DND-41 (cell line): ENCODE measurements around the gene TMEM184B.

Source experiments
- ATAC-seq: fragments of 200-7000 bp; cut with Tn5 transposase; 3 replicates; pipeline ENCODE4 v1.9.1; 2021; ENCODE audit warnings: low read depth; ENCODE audit not compliant: insufficient read depth
- DNase-seq: peaks from one replicate; pipeline ENCODE4 v3.0.0-alpha.2; 2020
- H2AFZ ChIP-seq: 2 replicates; pipeline ENCODE4 v1.6.0; 2012; ENCODE audit warnings: low read depth, low read length
- H3K27ac ChIP-seq: 2 replicates; pipeline ENCODE4 v1.5.1; 2012; ENCODE audit warnings: low read length, inconsistent platforms
- H3K27me3 ChIP-seq: fragments of 200-600 bp; sonication (generic); 2 replicates; pipeline ENCODE4 v1.6.0; 2012; ENCODE audit warnings: low read length, mild to moderate bottlenecking, inconsistent platforms; ENCODE audit not compliant: insufficient read depth, poor library complexity
- H3K36me3 ChIP-seq: 2 replicates; pipeline ENCODE4 v1.5.1; 2012; ENCODE audit warnings: low read length, inconsistent platforms; ENCODE audit not compliant: insufficient read depth
- H3K4me1 ChIP-seq: 2 replicates; pipeline ENCODE4 v1.5.1; 2012; ENCODE audit warnings: mild to moderate bottlenecking, low read length; ENCODE audit not compliant: insufficient read depth
- H3K4me2 ChIP-seq: 2 replicates; pipeline ENCODE4 v1.6.0; 2012; ENCODE audit warnings: mild to moderate bottlenecking, moderate library complexity, low read length, inconsistent platforms; ENCODE audit not compliant: insufficient read depth
- H3K4me3 ChIP-seq, 2 experiments: fragments of 200-600 bp in 1 of 2; shearing (Covaris generic) in 1 of 2; 2 replicates each; pipeline ENCODE4 v1.5.1; 2012 to 2016; ENCODE audit warnings: inconsistent platforms in 2 of 2, low read length in 2 of 2, mild to moderate bottlenecking in 2 of 2, low read depth in 1 of 2, moderate library complexity in 1 of 2
- H3K79me2 ChIP-seq: 2 replicates; pipeline ENCODE4 v1.6.0; 2012; ENCODE audit warnings: low read length, inconsistent platforms; ENCODE audit not compliant: insufficient read depth
- H3K9ac ChIP-seq: 2 replicates; pipeline ENCODE4 v1.6.0; 2012; ENCODE audit warnings: low read depth, mild to moderate bottlenecking, inconsistent platforms, low read length, moderate library complexity
- H3K9me3 ChIP-seq: 2 replicates; pipeline ENCODE4 v1.5.1; 2012; ENCODE audit warnings: low read length, moderate library complexity, mild to moderate bottlenecking, inconsistent platforms; ENCODE audit not compliant: insufficient read depth, severe bottlenecking
- H4K20me1 ChIP-seq: 2 replicates; pipeline ENCODE4 v1.6.0; 2012; ENCODE audit warnings: low read length; ENCODE audit not compliant: insufficient read depth
- CTCF ChIP-seq: IDR thresholded peaks from 2 replicates; pipeline ENCODE4 v1.5.1; 2012; ENCODE audit warnings: borderline replicate concordance, low read length, moderate library complexity, mild to moderate bottlenecking; ENCODE audit not compliant: poor library complexity, severe bottlenecking; ENCODE audit errors: extremely low read depth
- EZH2 ChIP-seq: IDR thresholded peaks from 3 replicates; pipeline ENCODE4 v1.6.1; 2012; ENCODE audit warnings: borderline replicate concordance, low read depth, mild to moderate bottlenecking, moderate library complexity, low read length, inconsistent platforms; ENCODE audit not compliant: severe bottlenecking

TMEM184B gene

GRCh38 chr22:38205261-38206128, 67.3 kb downstream of the TMEM184B start:
- TF ChIP-seq EZH2 (no peak), CTCF (no peak)
- H3K27ac ChIP-seq, result no peak overlapping the region
- no peak overlapping the region for H3K4me2 ChIP-seq
- H3K4me1 ChIP-seq, result peaks cover 35% of the 10 kb centered on the region
- DNase-seq, result no peak
- H3K4me3 ChIP-seq, result no peak overlapping the region
- no peak overlapping the region for H2AFZ ChIP-seq
- H3K27me3 ChIP-seq, result peaks cover 11% of the 10 kb centered on the region
- no peak for ATAC-seq
- no peaks in the 10 kb centered on the region for H3K9me3 ChIP-seq
- H3K36me3 ChIP-seq, result no peaks in the 10 kb centered on the region; the same call in 1 of the 2 replicates
- no peaks in the 10 kb centered on the region for H3K79me2 ChIP-seq
- no peak overlapping the region for H3K9ac ChIP-seq
- peaks cover 25% of the 10 kb centered on the region for H4K20me1 ChIP-seq

GRCh38 chr22:38204784-38205183, 68.0 kb downstream of the TMEM184B start:
- H3K79me2 ChIP-seq, result no peaks in the 10 kb centered on the region
- H2AFZ ChIP-seq, result no peak overlapping the region
- H3K27ac ChIP-seq, result no peak overlapping the region
- ATAC-seq, result no peak
- no peak overlapping the region for H3K4me3 ChIP-seq
- H3K4me1 ChIP-seq, result peaks cover 35% of the 10 kb centered on the region
- H3K36me3 ChIP-seq, result no peaks in the 10 kb centered on the region; the same call in 1 of the 2 replicates
- no peak overlapping the region for H3K9ac ChIP-seq
- H4K20me1 ChIP-seq, result peaks cover 25% of the 10 kb centered on the region
- H3K27me3 ChIP-seq, result peaks cover 11% of the 10 kb centered on the region
- no peak for TF ChIP-seq CTCF
- TF ChIP-seq EZH2, result no peak
- H3K4me2 ChIP-seq, result no peak overlapping the region
- peak; percentile 30 for DNase-seq
- H3K9me3 ChIP-seq, result no peaks in the 10 kb centered on the region

GRCh38 chr22:38203855-38204514, 68.8 kb downstream of the TMEM184B start:
- H3K4me1 ChIP-seq, result peaks cover 35% of the 10 kb centered on the region
- no peaks in the 10 kb centered on the region for H3K79me2 ChIP-seq
- H4K20me1 ChIP-seq, result peaks cover 25% of the 10 kb centered on the region
- no peaks in the 10 kb centered on the region for H3K9me3 ChIP-seq
- no peak for ATAC-seq
- H3K27me3 ChIP-seq, result peaks cover 11% of the 10 kb centered on the region
- no peaks in the 10 kb centered on the region; the same call in 1 of the 2 replicates for H3K36me3 ChIP-seq
- no peak overlapping the region for H3K4me2 ChIP-seq
- H3K9ac ChIP-seq, result no peak overlapping the region
- no peak overlapping the region for H2AFZ ChIP-seq
- no peak for TF ChIP-seq EZH2
- H3K4me3 ChIP-seq, result no peak overlapping the region
- no peak for DNase-seq
- no peak overlapping the region for H3K27ac ChIP-seq
